PFSK-1 (cell line): ENCODE results near the gene RSAD2.

ENCODE experiments used
- FOXP2 ChIP-seq: optimal IDR thresholded peaks from 2 replicates; pipeline ENCODE3; 2011; ENCODE audit warnings: borderline replicate concordance, control low read depth, inconsistent platforms; ENCODE audit not compliant: insufficient read depth; ENCODE audit errors: extremely low read length, extremely low read depth
- SIN3A ChIP-seq: IDR thresholded peaks from 2 replicates; pipeline ENCODE4 v1.6.1; 2012; ENCODE audit warnings: mild to moderate bottlenecking, low read length, moderate library complexity, borderline replicate concordance; ENCODE audit not compliant: insufficient read depth
- TAF1 ChIP-seq: IDR thresholded peaks from 2 replicates; pipeline ENCODE4 v1.6.1; 2012; ENCODE audit warnings: low read length, control low read depth, borderline replicate concordance; ENCODE audit not compliant: insufficient read depth

GRCh38 chr2:6852195-6852594 is 25.4 kb upstream of the RSAD2 start:
- no peak for TF ChIP-seq TAF1
- no peak for TF ChIP-seq SIN3A
- no peak for TF ChIP-seq FOXP2
